Ovary (tissue), 9 donors: ENCODE data around the gene PLCB3. TPM values are rescaled to one million over a fixed set of nuclear protein-coding genes. Genes with fewer than 3 reads are reported as not detected.

Experiments used
- DNase-seq, 5 donors: peaks; one replicate each; pipeline ENCODE4 v3.0.0-alpha.2; 2019 to 2020
- H3K27ac ChIP-seq, 2 donors: fragments of 200-600 bp; one replicate each; pipeline versions ENCODE4 v1.5.1 to v1.8.0; 2019 to 2022
- H3K27me3 ChIP-seq: fragments of 200-600 bp; one replicate; pipeline ENCODE4 v1.8.0; 2022
- H3K36me3 ChIP-seq: fragments of 200-600 bp; sonication (generic); one replicate; pipeline ENCODE4 v1.5.1; 2019
- H3K4me1 ChIP-seq: one replicate; pipeline ENCODE4 v1.8.1; 2013; ENCODE audit warnings: mild to moderate bottlenecking, moderate library complexity; ENCODE audit not compliant: insufficient read depth
- H3K4me3 ChIP-seq: fragments of 200-600 bp; sonication (generic); one replicate; pipeline ENCODE4 v1.5.1; 2017
- H3K9me3 ChIP-seq, 2 donors: fragments of 200-600 bp in 1 of 2; sonication (generic) in 1 of 2; one replicate each; pipeline versions ENCODE4 v1.5.1 to v1.8.1; 2013 to 2019; ENCODE audit warnings: mild to moderate bottlenecking in 1 of 2, moderate library complexity in 1 of 2
- EP300 ChIP-seq: sonication (generic); formaldehyde crosslinking; IDR thresholded peaks from one replicate; pipeline ENCODE4 v1.6.1; 2017; ENCODE audit warnings: antibody characterized with exemption
- POLR2A ChIP-seq: fragments of 450-650 bp; IDR thresholded peaks from one replicate; pipeline ENCODE4 v1.6.1; 2017; ENCODE audit warnings: antibody characterized with exemption, mild to moderate bottlenecking, moderate library complexity
- WGBS, 3 donors: extraction: QIAGEN DNeasy Blood & Tissue Kit in 1 of 3; methylation state at CpG; one replicate each; pipeline versions ENCODE4 v1.1.5 to v1.1.7; 2013 to 2017; 5-methylcytosine and 5-hydroxymethylcytosine counted together
- intact Hi-C, 4 donors: fragments of 100-400 bp; cut with DNase I; formaldehyde crosslinking; loops; one replicate each; pipeline versions ENCODE4 v1.11.0 to v1.15.1; 2022 to 2023
- polyA plus RNA-seq, 2 donors: library from polyadenylated mRNA; stranded (reverse); fragments of 200-250 nt in 1 of 2; fragments of 350-450 nt in 1 of 2; fragmentation: Illumina TruSeq in 1 of 2; extraction: RNeasy Lipid Tissue Mini Kit (QIAGEN cat#74804) in 1 of 2; gene quantifications; one replicate each; pipeline ENCODE4 v1.2.3, GENCODE V29; 2013 to 2014
- total RNA-seq, 7 donors: library from RNA; depleted of rRNA in 2 of 7; stranded (reverse); fragments of >200 nt in 2 of 7; fragmentation: NEBNext Ultra II Directional in 3 of 7; extraction: Animal tissue kit (Norgen Biotek cat#: 25700) in 3 of 7; gene quantifications; one replicate each; pipeline versions ENCODE4 v1.1.0 to v1.2.4, GENCODE V29; 2016 to 2023
- TF ChIP-seq, protein P1 (sequence below), 3 donors: fragments of 450-650 bp in 2 of 3; fragments of 200-600 bp in 1 of 3; IDR thresholded peaks; one replicate each; pipeline versions ENCODE4 v1.5.1 to v1.8.0; 2016 to 2022; ENCODE audit warnings: antibody characterized with exemption in 3 of 3, mild to moderate bottlenecking in 1 of 3
- donor health status: DM: no; HTN: no; CAD: no; lungs with moderate emphysema.
- donor health status: DM: no; HTN: no; CAD: no.
- donor health status: Bipolar disorder and iron deficiency.
- donor health status: DM: yes; HTN: yes; CAD: no.
- donor health status: DM: no; HTN: no; CAD: no.
- donor health status: DM: yes; HTN: yes; CAD: no.

Gene PLCB3
- total and polyA plus RNA-seq, 9 donors = 5.3 to 44.8 (median 29.1) TPM

DNA sequence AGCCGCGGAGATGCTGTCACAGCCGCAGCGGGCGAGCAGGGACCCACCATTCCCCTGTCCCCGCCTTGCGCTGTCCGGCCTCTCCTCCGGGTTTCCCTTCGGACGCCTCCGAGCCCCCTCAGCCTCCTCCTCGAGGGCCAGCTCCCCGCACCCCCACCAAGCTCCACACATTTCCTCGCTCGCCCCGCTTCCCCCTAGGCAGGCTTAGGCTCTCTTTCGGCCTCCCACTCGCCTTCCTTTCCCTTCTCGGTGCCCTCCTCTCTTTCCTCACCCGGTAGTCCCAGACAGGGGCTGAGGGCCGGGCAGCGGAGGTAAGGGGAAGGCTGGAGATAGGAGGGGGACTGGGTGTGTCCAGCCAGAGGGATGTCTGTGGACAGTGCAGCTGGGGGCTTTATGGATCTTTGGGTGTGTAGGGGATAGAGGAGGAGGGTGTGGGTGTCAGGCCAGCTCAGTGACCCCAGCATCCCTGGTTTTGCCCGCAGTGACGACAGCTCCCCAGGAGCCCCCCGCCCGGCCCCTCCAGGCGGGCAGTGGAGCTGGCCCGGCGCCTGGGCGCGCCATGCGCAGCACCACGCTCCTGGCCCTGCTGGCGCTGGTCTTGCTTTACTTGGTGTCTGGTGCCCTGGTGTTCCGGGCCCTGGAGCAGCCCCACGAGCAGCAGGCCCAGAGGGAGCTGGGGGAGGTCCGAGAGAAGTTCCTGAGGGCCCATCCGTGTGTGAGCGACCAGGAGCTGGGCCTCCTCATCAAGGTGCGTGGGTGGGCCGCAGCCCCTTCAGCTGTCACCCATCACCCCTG, 41.3 kb downstream of the PLCB3 start:
- no peak overlapping the region for H3K4me3 ChIP-seq
- H3K27me3 ChIP-seq = peaks cover 2% of the 10 kb centered on the region
- 35 to 40% (median 38%) methylated on average over 40 to 42 of the region's 42 CpGs for WGBS, 3 donors

DNA sequence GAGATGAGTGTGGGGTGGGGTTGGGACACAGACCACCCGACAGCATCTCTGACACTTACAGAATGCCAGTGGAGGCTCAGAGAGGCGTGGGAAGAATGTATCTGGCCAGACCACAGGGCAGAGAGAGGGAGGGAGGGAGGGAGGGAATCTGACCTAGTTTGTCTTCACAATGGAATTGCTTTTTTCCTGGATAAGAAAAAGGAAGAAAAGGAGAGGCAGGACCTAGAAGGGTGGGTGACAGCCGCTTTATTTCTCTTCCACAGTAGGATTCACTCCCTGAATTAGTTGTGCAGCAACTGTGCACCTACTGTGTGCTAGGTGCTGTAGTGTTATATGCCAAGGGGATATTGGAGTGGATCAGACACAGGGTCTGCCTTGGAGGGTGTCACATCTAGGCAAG, 43.4 kb downstream of the PLCB3 start:
- WGBS, 3 donors = 25 to 56% (median 53%) methylated on average over 3 of the region's 3 CpGs

More for the DNA sequence above, 41.3 kb downstream of the PLCB3 start:
- intact Hi-C loops = loop anchor here in 1 of 4 donors (10.0 kb wide), 1 partner anchor 288 kb away; no protein-coding TSS in a partner anchor
- TF ChIP-seq, protein P1, sequence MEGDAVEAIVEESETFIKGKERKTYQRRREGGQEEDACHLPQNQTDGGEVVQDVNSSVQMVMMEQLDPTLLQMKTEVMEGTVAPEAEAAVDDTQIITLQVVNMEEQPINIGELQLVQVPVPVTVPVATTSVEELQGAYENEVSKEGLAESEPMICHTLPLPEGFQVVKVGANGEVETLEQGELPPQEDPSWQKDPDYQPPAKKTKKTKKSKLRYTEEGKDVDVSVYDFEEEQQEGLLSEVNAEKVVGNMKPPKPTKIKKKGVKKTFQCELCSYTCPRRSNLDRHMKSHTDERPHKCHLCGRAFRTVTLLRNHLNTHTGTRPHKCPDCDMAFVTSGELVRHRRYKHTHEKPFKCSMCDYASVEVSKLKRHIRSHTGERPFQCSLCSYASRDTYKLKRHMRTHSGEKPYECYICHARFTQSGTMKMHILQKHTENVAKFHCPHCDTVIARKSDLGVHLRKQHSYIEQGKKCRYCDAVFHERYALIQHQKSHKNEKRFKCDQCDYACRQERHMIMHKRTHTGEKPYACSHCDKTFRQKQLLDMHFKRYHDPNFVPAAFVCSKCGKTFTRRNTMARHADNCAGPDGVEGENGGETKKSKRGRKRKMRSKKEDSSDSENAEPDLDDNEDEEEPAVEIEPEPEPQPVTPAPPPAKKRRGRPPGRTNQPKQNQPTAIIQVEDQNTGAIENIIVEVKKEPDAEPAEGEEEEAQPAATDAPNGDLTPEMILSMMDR (IDR thresholded peaks at IDR 0.05) = no peak
- TF ChIP-seq EP300 (no peak), POLR2A (no peak)
- H3K9me3 ChIP-seq = no peaks in the 10 kb centered on the region
- H3K36me3 ChIP-seq = no peaks in the 10 kb centered on the region
- DNase-seq = peak in 1 of 5 donors; percentile 16
- H3K27ac ChIP-seq = no peak overlapping the region
- peaks cover 6% of the 10 kb centered on the region for H3K4me1 ChIP-seq

DNA sequence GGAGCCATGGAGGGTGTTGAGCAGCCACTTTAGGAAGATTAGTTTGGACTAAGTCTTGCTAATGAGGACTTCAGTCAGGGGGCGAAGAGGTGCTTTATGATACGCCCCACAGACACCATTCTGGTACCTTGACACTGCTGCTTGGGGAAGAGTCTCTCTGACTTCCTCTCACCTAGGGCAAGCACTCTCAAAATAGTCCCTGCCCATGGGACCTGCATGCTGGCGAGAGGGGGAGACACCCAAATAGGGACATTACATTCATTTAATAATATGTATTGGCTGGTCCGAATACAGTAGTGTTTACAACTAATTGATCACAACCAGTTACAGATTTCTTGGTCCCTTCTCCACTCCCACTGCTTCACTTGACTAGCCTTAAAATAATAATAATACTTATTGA, 44.4 kb downstream of the PLCB3 start:
- H3K36me3 ChIP-seq = no peaks in the 10 kb centered on the region
- WGBS, 3 donors = 87 to 97% (median 92%) methylated on average over 4 of the region's 4 CpGs
- H3K9me3 ChIP-seq = no peaks in the 10 kb centered on the region
- peaks cover 8% of the 10 kb centered on the region for H3K27me3 ChIP-seq
- intact Hi-C loops = loop anchor here in 1 of 4 donors (10.0 kb wide), 1 partner anchor 291 kb away; no protein-coding TSS in a partner anchor
- H3K27ac ChIP-seq = no peak overlapping the region
- no peak for DNase-seq
- TF ChIP-seq, protein P1 (IDR thresholded peaks at IDR 0.05) = no peak
- no peak for TF ChIP-seq POLR2A
- no peak overlapping the region for H3K4me3 ChIP-seq
- peaks cover 9% of the 10 kb centered on the region for H3K4me1 ChIP-seq

More for the DNA sequence above, 43.4 kb downstream of the PLCB3 start:
- DNase-seq = no peak
- H3K9me3 ChIP-seq = no peaks in the 10 kb centered on the region
- peaks cover 7% of the 10 kb centered on the region for H3K4me1 ChIP-seq
- intact Hi-C loops = loop anchor here in 1 of 4 donors (10.0 kb wide), 1 partner anchor 290 kb away; no protein-coding TSS in a partner anchor
- no peak overlapping the region for H3K27ac ChIP-seq
- H3K36me3 ChIP-seq = no peaks in the 10 kb centered on the region
- peaks cover 5% of the 10 kb centered on the region for H3K27me3 ChIP-seq
- TF ChIP-seq POLR2A = no peak
- TF ChIP-seq, protein P1 (IDR thresholded peaks at IDR 0.05) = no peak
- no peak for TF ChIP-seq EP300
- H3K4me3 ChIP-seq = no peak overlapping the region

DNA sequence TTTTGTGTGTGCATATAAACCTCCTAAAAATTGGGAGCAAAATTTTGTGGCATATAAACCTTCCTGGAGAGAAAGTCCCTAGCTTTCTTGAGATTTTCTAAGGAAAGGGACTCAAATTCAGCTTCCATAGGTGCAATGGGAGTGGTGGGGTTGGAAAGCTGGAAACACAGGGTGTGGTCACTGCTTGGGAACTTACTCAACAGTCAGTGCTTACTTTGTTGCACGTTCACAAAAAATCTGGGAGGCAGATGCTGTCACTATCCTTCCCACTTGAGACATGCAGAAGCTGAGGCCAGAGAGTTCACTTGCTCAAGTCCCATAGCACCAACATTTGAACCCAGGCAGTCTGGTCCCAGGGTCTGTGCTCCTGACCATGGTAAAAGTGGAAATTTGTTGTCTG, 44.9 kb downstream of the PLCB3 start:
- H3K4me3 ChIP-seq = no peak overlapping the region
- no peak for DNase-seq
- intact Hi-C loops = loop anchor here in 1 of 4 donors (10.0 kb wide), 1 partner anchor 291 kb away; no protein-coding TSS in a partner anchor
- TF ChIP-seq EP300 (no peak), POLR2A (no peak)
- TF ChIP-seq, protein P1 (IDR thresholded peaks at IDR 0.05) = no peak
- peaks cover 10% of the 10 kb centered on the region for H3K4me1 ChIP-seq
- WGBS, 3 donors = 27 to 33% (median 29%) methylated on average over 1 of the region's 1 CpG
- H3K27me3 ChIP-seq = peaks cover 8% of the 10 kb centered on the region
- H3K27ac ChIP-seq = no peak overlapping the region
- H3K36me3 ChIP-seq = no peaks in the 10 kb centered on the region
- no peaks in the 10 kb centered on the region for H3K9me3 ChIP-seq
